ENCODE results near the gene SLC27A2. TPM values are rescaled to one million over a fixed set of nuclear protein-coding genes. Genes with fewer than 3 reads are reported as not detected.

Gene SLC27A2
- total and polyA plus RNA-seq, 2 donors (not counting 1 experiment from before 2014, with no cell fraction given) = 0.39 to 0.49 TPM

- H3K27me3 Mint-ChIP-seq = no peaks in the 10 kb centered on the region
- ATAC-seq (ENCODE audit: low read depth) (no peak), DNase-seq (no peak)
- no peaks in the 10 kb centered on the region for H3K9me3 Mint-ChIP-seq (ENCODE audit: insufficient read depth)
- Histone ChIP-seq H2AFZ (ENCODE audit: insufficient read depth, low read depth, low read length, poor library complexity, severe bottlenecking) (no peak overlapping the region), H3K79me2 (ENCODE audit: control insufficient read depth, insufficient read depth, low read length) (no peaks in the 10 kb centered on the region), H3K4me1 (ENCODE audit: control insufficient read depth in 2 of 2, insufficient read depth in 2 of 2, low read length in 2 of 2) (no peaks in the 10 kb centered on the region), H3K9me3 (ENCODE audit: control extremely low read depth in 1 of 3, control insufficient read depth in 2 of 3, insufficient read depth in 1 of 3, low read length in 2 of 3) (no peaks in the 10 kb centered on the region), H3K4me2 (replicated peaks; ENCODE audit: low read depth, low read length, poor library complexity, severe bottlenecking) (no peak overlapping the region), H3K27me3 (replicated peaks in 1 of 4; ENCODE audit: control extremely low read depth in 1 of 4, control insufficient read depth in 3 of 4, insufficient read depth in 4 of 4, low read length in 3 of 4) (no peaks in the 10 kb centered on the region), H4K20me1 (ENCODE audit: control insufficient read depth, insufficient read depth, low read length, poor library complexity, severe bottlenecking) (no peaks in the 10 kb centered on the region), H3K36me3 (replicated peaks in 1 of 2; ENCODE audit: control extremely low read depth in 1 of 2, control insufficient read depth in 1 of 2, extremely low read depth in 1 of 2, insufficient read depth in 2 of 2, low read length in 1 of 2) (no peaks in the 10 kb centered on the region), H3K4me3 (ENCODE audit: control extremely low read depth in 1 of 5, extremely low read depth in 1 of 5, insufficient read depth in 1 of 5, low read depth in 2 of 5, low read length in 4 of 5) (no peak overlapping the region), H3K27ac (ENCODE audit: low read length in 2 of 2) (no peak overlapping the region), H3K9ac (ENCODE audit: low read length) (no peak overlapping the region)
- ChIA-PET CTCF (interaction anchor here (0.6 kb wide), 1 partner anchor 306 kb away, joined by 3 read pairs; no protein-coding TSS in a partner anchor), POLR2A (no interaction called here)
- TF ChIP-seq CTCF (IDR thresholded peaks at IDR 0.05) (no peak), EZH2 (IDR thresholded peaks at IDR 0.05; ENCODE audit: borderline replicate concordance, insufficient read depth, low read depth, low read length, poor library complexity, severe bottlenecking) (no peak)
- no peak overlapping the region for H3K4me3 Mint-ChIP-seq
- H3K4me1 Mint-ChIP-seq = peaks cover 19% of the 10 kb centered on the region
- H3K27ac Mint-ChIP-seq = no peak overlapping the region
- intact Hi-C loops (cut with micrococcal nuclease) = no loop called here
Measured at GRCh38 chr15:50138391-50138790, 43.6 kb upstream of the SLC27A2 start.

- H3K4me1 Mint-ChIP-seq = peaks cover 15% of the 10 kb centered on the region
- Histone ChIP-seq H4K20me1 (ENCODE audit: control insufficient read depth, insufficient read depth, low read length, poor library complexity, severe bottlenecking) (no peaks in the 10 kb centered on the region), H3K4me2 (replicated peaks; ENCODE audit: low read depth, low read length, poor library complexity, severe bottlenecking) (no peak overlapping the region), H3K79me2 (ENCODE audit: control insufficient read depth, insufficient read depth, low read length) (no peaks in the 10 kb centered on the region), H3K27me3 (replicated peaks in 1 of 4; ENCODE audit: control extremely low read depth in 1 of 4, control insufficient read depth in 3 of 4, insufficient read depth in 4 of 4, low read length in 3 of 4) (no peaks in the 10 kb centered on the region), H2AFZ (ENCODE audit: insufficient read depth, low read depth, low read length, poor library complexity, severe bottlenecking) (no peak overlapping the region), H3K27ac (ENCODE audit: low read length in 2 of 2) (no peak overlapping the region), H3K4me1 (ENCODE audit: control insufficient read depth in 2 of 2, insufficient read depth in 2 of 2, low read length in 2 of 2) (no peaks in the 10 kb centered on the region), H3K4me3 (ENCODE audit: control extremely low read depth in 1 of 5, extremely low read depth in 1 of 5, insufficient read depth in 1 of 5, low read depth in 2 of 5, low read length in 4 of 5) (no peak overlapping the region), H3K36me3 (replicated peaks in 1 of 2; ENCODE audit: control extremely low read depth in 1 of 2, control insufficient read depth in 1 of 2, extremely low read depth in 1 of 2, insufficient read depth in 2 of 2, low read length in 1 of 2) (no peaks in the 10 kb centered on the region), H3K9me3 (ENCODE audit: control extremely low read depth in 1 of 3, control insufficient read depth in 2 of 3, insufficient read depth in 1 of 3, low read length in 2 of 3) (no peaks in the 10 kb centered on the region), H3K9ac (ENCODE audit: low read length) (no peak overlapping the region)
- intact Hi-C loops (cut with micrococcal nuclease) = loop anchor here (10.0 kb wide), 2 partner anchors 995 to 1785 kb away; no protein-coding TSS in a partner anchor
- no peak overlapping the region for H3K27ac Mint-ChIP-seq
- ChIA-PET POLR2A (no interaction called here), CTCF (no interaction called here)
- no CpG with 5 or more reads among the region's 1 CpG for WGBS (ENCODE audit: insufficient coverage)
- no peak overlapping the region for H3K4me3 Mint-ChIP-seq
- no peaks in the 10 kb centered on the region for H3K9me3 Mint-ChIP-seq (ENCODE audit: insufficient read depth)
- no peak for DNase-seq
- H3K27me3 Mint-ChIP-seq = no peaks in the 10 kb centered on the region
- TF ChIP-seq EZH2 (IDR thresholded peaks at IDR 0.05; ENCODE audit: borderline replicate concordance, insufficient read depth, low read depth, low read length, poor library complexity, severe bottlenecking) (no peak), CTCF (IDR thresholded peaks at IDR 0.05) (no peak)
- ATAC-seq (ENCODE audit: low read depth) = no peak
Measured at GRCh38 chr15:50140098-50140497, 41.9 kb upstream of the SLC27A2 start.

Data from B cell (primary cell).